OCI-LY3 (cell line): ENCODE data around the gene MAPK7.

Source experiments
- H2AFZ ChIP-seq: fragments of 200-600, 300-600 bp; shearing (Covaris generic); 2 replicates; pipeline ENCODE4 v1.6.0; 2014; ENCODE audit warnings: antibody characterized with exemption, low read depth, low read length
- H3K27ac ChIP-seq: fragments of 200-600, 300-600 bp; sonication (generic); 2 replicates; pipeline ENCODE4 v1.5.1; 2014; ENCODE audit warnings: mild to moderate bottlenecking, low read length, moderate library complexity, mixed read lengths
- H3K27me3 ChIP-seq: fragments of 200-600, 300-600 bp; sonication (generic); 2 replicates; pipeline ENCODE4 v1.6.1; 2014; ENCODE audit warnings: low read depth, low read length, mixed read lengths
- H3K36me3 ChIP-seq: fragments of 200-600, 300-600 bp; sonication (generic); replicated peaks from 2 replicates; pipeline ENCODE3; 2014; ENCODE audit warnings: low read depth, low read length, mixed read lengths
- H3K4me1 ChIP-seq: fragments of 300-600, 200-600 bp; sonication (generic); 2 replicates; pipeline ENCODE4 v1.6.1; 2014; ENCODE audit warnings: low read length, mixed read lengths
- H3K4me2 ChIP-seq: fragments of 200-600, 300-600 bp; sonication (generic); 2 replicates; pipeline ENCODE4 v1.6.1; 2014; ENCODE audit warnings: low read length, mixed read lengths
- H3K4me3 ChIP-seq: fragments of 300-600, 200-600 bp; sonication (generic); 2 replicates; pipeline ENCODE4 v1.5.1; 2014; ENCODE audit warnings: antibody characterized with exemption, mild to moderate bottlenecking, low read length, moderate library complexity
- H3K79me2 ChIP-seq: fragments of 300-600, 200-600 bp; shearing (Covaris generic); 2 replicates; pipeline ENCODE4 v1.6.1; 2014; ENCODE audit warnings: mild to moderate bottlenecking, low read length, mixed read lengths
- H3K9ac ChIP-seq: fragments of 300-600, 200-600 bp; shearing (Covaris generic); 2 replicates; pipeline ENCODE4 v1.6.0; 2014; ENCODE audit warnings: mild to moderate bottlenecking, low read length, moderate library complexity
- H3K9me3 ChIP-seq: fragments of 200-600, 300-600 bp; shearing (Covaris generic); 2 replicates; pipeline ENCODE4 v1.6.1; 2014; ENCODE audit warnings: low read length, mixed read lengths; ENCODE audit not compliant: insufficient read depth
- H4K20me1 ChIP-seq: fragments of 200-600, 300-600 bp; sonication (generic); 2 replicates; pipeline ENCODE4 v1.6.1; 2016; ENCODE audit warnings: low read length, mixed read lengths; ENCODE audit not compliant: insufficient read depth
- EZH2phosphoT487 ChIP-seq: fragments of 200-600 bp; shearing (Covaris generic); IDR thresholded peaks from 2 replicates; pipeline ENCODE4 v1.6.1; 2018; ENCODE audit warnings: antibody characterized with exemption, mixed run types, low read depth
- TF ChIP-seq, protein P1 (sequence below): fragments of 200-600, 300-600 bp; sonication (generic); IDR thresholded peaks from 2 replicates; pipeline ENCODE4 v1.5.1; 2014; ENCODE audit warnings: antibody characterized with exemption, low read length, low read depth

MAPK7 gene

DNA sequence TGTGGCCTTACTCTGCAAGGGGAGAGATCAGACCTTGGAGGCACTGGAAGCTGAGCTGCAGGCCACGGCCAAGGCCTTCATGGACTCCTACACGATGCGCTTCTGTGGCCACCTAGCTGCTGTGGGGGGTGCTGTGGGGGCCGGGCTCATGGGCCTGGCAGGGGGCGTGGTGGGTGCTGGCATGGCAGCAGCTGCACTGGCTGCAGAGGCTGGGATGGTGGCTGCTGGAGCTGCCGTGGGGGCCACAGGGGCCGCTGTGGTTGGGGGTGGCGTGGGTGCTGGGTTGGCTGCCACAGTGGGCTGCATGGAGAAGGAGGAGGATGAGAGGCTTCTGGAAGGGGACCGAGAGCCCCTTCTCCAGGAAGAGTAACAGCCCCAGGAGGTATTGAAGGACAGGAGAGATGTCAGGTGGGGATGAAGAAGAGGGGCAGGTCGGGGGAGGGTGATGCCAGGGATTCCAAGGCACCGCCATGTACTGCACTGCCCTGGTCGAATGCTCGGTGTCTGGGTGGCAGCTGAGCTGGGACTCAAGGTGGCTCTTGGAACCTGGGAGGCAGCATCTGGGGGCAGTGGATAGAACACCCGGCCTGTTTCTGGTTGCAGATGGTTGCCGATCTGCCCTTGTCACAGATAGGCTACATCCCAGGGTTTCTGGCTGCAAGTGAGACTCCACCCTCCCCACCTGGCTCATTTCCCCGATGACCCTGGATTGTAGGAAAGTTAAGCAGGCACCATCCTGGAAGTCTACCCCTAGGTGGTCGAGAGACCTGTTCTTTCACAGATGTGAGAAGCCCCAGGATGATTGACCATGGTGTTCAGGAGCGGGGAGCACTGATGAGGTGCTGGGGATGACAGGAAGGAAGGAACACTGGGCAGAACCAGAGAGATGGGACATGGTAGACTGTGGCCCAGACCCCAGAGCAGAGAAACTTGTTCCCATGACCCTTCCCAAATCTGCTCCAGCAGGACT lies 37.8 kb downstream of the MAPK7 start:
- Histone ChIP-seq H2AFZ (no peak overlapping the region), H3K4me2 (no peak overlapping the region)
- TF ChIP-seq, protein P1, sequence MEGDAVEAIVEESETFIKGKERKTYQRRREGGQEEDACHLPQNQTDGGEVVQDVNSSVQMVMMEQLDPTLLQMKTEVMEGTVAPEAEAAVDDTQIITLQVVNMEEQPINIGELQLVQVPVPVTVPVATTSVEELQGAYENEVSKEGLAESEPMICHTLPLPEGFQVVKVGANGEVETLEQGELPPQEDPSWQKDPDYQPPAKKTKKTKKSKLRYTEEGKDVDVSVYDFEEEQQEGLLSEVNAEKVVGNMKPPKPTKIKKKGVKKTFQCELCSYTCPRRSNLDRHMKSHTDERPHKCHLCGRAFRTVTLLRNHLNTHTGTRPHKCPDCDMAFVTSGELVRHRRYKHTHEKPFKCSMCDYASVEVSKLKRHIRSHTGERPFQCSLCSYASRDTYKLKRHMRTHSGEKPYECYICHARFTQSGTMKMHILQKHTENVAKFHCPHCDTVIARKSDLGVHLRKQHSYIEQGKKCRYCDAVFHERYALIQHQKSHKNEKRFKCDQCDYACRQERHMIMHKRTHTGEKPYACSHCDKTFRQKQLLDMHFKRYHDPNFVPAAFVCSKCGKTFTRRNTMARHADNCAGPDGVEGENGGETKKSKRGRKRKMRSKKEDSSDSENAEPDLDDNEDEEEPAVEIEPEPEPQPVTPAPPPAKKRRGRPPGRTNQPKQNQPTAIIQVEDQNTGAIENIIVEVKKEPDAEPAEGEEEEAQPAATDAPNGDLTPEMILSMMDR, result no peak
- no peak for TF ChIP-seq EZH2phosphoT487

DNA sequence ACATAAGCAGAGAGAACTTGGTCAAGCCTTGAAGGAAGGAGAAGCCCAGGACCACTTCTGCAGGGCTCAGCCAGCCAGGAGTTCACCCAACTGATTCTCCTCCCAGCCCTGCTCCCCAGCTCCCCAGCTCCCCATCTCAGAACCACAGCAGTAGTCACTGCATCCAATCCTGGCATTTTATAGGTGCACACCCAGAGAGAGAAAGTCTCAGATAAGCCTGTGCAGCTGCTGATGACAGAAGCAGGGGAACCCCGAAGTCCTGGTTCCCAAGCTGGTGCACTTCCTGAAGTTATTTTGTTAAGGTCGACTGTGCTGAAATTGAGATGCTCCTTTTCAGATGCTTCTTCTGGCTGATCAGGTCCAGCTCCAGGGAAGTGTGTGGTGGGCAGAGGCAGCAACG lies 39.3 kb downstream of the MAPK7 start:
- Histone ChIP-seq H3K4me3 (no peak overlapping the region), H3K36me3 (no peaks in the 10 kb centered on the region), H4K20me1 (no peaks in the 10 kb centered on the region), H3K27ac (no peak overlapping the region), H3K4me2 (no peak overlapping the region), H3K79me2 (no peaks in the 10 kb centered on the region), H2AFZ (no peak overlapping the region), H3K4me1 (no peaks in the 10 kb centered on the region), H3K9me3 (no peaks in the 10 kb centered on the region), H3K9ac (no peak overlapping the region), H3K27me3 (no peaks in the 10 kb centered on the region)
- no peak for TF ChIP-seq EZH2phosphoT487
- TF ChIP-seq, protein P1, result no peak

More for the DNA sequence above, 37.8 kb downstream of the MAPK7 start:
- Histone ChIP-seq H3K79me2 (no peaks in the 10 kb centered on the region), H3K36me3 (no peaks in the 10 kb centered on the region), H3K4me3 (no peak overlapping the region), H3K4me1 (no peaks in the 10 kb centered on the region), H3K9ac (no peak overlapping the region), H3K27me3 (no peaks in the 10 kb centered on the region), H3K27ac (no peak overlapping the region), H3K9me3 (no peaks in the 10 kb centered on the region), H4K20me1 (no peaks in the 10 kb centered on the region)

GRCh38 chr17:19418251-19418992 lies 40.1 kb downstream of the MAPK7 start:
- H3K9me3 ChIP-seq, result no peaks in the 10 kb centered on the region
- no peaks in the 10 kb centered on the region for H3K36me3 ChIP-seq
- TF ChIP-seq, protein P1, result no peak
- no peak for TF ChIP-seq EZH2phosphoT487
- no peak overlapping the region for H3K4me3 ChIP-seq
- H3K27ac ChIP-seq, result no peak overlapping the region
- no peak overlapping the region for H2AFZ ChIP-seq
- no peaks in the 10 kb centered on the region for H3K27me3 ChIP-seq
- no peak overlapping the region for H3K4me2 ChIP-seq
- no peaks in the 10 kb centered on the region for H3K4me1 ChIP-seq
- H4K20me1 ChIP-seq, result no peaks in the 10 kb centered on the region
- H3K9ac ChIP-seq, result no peak overlapping the region
- no peaks in the 10 kb centered on the region for H3K79me2 ChIP-seq

- H3K79me2 ChIP-seq, result no peaks in the 10 kb centered on the region
- H3K27ac ChIP-seq, result no peak overlapping the region
- no peaks in the 10 kb centered on the region for H3K9me3 ChIP-seq
- H4K20me1 ChIP-seq, result no peaks in the 10 kb centered on the region
- H3K4me3 ChIP-seq, result no peak overlapping the region
- no peak overlapping the region for H2AFZ ChIP-seq
- no peak overlapping the region for H3K9ac ChIP-seq
- TF ChIP-seq, protein P1, result no peak
- TF ChIP-seq EZH2phosphoT487, result no peak
- H3K4me2 ChIP-seq, result no peak overlapping the region
- peaks cover 10% of the 10 kb centered on the region for H3K4me1 ChIP-seq
- H3K27me3 ChIP-seq, result no peaks in the 10 kb centered on the region
- H3K36me3 ChIP-seq, result no peaks in the 10 kb centered on the region
These were observed 42.9 kb downstream of the MAPK7 start for GRCh38 chr17:19421219-19421618.
